HG02870 (cell line): ENCODE results near the gene MACROD1.

Source experiments
- ATAC-seq: cut with Tn5 transposase; IDR thresholded peaks from one replicate; pipeline ENCODE4 v1.9.1; 2021; ENCODE audit warnings: mild to moderate bottlenecking, moderate library complexity; ENCODE audit not compliant: unreplicated experiment

The MACROD1 gene

GRCh38 chr11:64131683-64132190 lies 34.2 kb downstream of the MACROD1 start:
- ATAC-seq: no peak

GRCh38 chr11:64130618-64131017 lies 35.3 kb downstream of the MACROD1 start:
- ATAC-seq: no peak

DNA sequence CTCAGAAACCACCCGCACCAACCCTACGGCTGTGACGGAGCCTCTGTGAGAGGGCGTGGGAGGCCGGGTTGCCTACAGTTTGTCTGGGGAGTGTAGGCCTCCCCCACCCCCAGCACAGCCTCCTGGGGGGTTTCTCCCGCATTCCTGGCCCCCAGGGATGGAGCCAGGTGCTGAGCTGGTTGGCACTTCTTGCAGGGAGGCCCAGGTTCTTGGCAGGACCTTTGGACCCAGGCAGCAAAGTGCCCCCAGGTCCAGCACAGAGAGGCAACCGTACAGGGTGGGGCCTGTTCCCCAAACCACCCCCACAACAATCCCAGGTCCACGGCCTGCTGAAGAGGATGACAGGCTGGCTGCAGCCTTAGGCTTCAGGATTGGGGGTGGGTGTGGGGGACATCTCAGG lies 36.5 kb downstream of the MACROD1 start:
- no peak for ATAC-seq

DNA sequence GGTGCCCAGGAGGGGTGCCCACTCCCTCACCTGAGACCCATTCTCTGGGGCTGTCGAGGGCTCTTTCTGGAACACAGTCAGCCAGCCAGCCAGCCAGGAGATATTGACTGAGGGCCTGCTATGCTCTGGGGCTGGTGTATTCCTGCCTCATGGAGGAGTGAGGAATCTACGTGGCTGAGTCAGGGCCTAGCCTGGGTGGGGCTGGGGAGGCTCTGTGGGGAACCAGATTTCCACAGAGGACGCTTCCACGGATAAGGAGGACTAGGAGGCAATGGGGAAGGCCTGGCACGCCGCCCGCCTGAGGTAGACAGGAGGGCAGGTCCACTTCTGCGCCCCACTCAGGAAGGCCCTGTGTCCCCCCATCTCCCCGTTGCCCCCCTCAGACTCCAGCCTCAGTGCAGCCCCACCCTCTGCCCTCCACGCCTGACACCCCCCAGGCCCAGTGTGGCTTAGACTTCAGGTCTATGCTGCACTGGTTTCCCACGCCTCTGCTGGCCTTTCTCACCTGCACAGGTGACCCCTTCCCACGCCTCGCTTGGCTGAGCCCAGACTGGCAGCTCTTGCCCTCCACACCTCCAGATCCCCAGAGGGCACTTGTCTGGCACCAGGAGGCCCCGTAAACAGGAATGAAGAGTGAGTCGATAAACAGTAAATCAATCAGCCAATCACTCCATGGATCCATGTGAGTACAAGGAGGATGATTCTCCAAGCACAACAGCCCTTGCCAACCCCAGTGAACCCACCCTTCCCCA lies 37.5 kb downstream of the MACROD1 start:
- ATAC-seq: no peak

- ATAC-seq: no peak
Observed at GRCh38 chr11:64127267-64128072, 38.4 kb downstream of the MACROD1 start.

- ATAC-seq: no peak
Observed at GRCh38 chr11:64126796-64127195, 39.1 kb downstream of the MACROD1 start.

DNA sequence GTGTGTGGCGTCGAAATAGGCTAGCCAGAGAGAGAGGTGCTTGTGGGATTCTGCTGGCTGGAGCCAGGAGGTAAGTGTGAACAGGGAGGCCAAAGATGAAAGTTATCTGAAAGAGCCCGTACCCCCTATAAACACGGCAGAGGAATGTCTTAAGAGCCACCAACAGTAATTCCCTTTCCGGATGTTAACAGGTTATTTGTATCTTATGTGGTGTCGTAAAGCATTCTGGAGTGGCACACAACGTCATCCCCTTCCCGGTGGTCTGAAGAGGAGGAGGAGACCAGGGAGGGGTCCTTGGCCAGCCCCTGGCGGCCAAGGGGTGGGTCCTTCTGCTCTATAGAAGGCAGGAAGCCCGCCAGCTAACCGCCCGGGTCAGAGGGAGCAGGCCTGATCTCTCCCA lies 39.5 kb downstream of the MACROD1 start:
- no peak for ATAC-seq

- ATAC-seq: no peak
Observed at GRCh38 chr11:64125676-64126075, 40.2 kb downstream of the MACROD1 start.

GRCh38 chr11:64124147-64124546 lies 41.8 kb downstream of the MACROD1 start:
- ATAC-seq: no peak

- no peak for ATAC-seq
Observed at GRCh38 chr11:64123679-64124078, 42.2 kb downstream of the MACROD1 start.

GRCh38 chr11:64122411-64123410 lies 43.2 kb downstream of the MACROD1 start:
- no peak for ATAC-seq

- no peak for ATAC-seq
Observed at GRCh38 chr11:64121663-64122410, 44.1 kb downstream of the MACROD1 start.

DNA sequence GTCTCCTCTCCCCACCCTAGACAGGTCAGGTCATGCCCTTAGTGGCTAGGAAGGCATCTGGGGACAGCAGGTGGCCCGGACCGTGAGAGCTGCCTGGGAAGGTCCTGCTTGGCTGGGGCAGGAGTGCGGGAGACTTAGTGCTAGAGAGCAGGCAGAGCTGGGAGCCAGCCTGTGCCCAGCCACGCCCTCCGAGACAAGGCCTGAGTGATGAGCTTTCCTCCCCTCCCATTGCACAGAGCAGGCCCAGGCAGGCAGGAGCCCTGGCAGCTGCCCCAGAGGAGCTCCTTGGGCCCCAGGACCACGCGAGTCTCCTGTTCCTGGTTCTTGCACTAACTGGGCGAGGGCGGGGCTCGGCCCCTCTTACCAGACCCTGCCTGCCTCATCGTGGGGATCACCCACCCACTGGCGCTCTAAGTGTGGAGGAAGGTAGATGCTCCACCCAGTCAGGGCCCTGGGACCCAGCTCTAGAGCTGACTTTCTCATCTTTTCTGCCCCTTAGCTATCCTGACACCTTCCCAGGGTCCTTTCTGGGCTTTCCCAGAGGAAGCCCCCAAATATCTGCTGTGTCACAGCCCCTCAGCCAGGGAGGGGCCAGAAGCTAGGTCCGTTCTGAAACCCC lies 44.9 kb downstream of the MACROD1 start:
- ATAC-seq: no peak

GRCh38 chr11:64119700-64120099 lies 46.2 kb downstream of the MACROD1 start:
- ATAC-seq: no peak

- ATAC-seq: no peak
Observed at GRCh38 chr11:64118876-64119665, 46.8 kb downstream of the MACROD1 start.

DNA sequence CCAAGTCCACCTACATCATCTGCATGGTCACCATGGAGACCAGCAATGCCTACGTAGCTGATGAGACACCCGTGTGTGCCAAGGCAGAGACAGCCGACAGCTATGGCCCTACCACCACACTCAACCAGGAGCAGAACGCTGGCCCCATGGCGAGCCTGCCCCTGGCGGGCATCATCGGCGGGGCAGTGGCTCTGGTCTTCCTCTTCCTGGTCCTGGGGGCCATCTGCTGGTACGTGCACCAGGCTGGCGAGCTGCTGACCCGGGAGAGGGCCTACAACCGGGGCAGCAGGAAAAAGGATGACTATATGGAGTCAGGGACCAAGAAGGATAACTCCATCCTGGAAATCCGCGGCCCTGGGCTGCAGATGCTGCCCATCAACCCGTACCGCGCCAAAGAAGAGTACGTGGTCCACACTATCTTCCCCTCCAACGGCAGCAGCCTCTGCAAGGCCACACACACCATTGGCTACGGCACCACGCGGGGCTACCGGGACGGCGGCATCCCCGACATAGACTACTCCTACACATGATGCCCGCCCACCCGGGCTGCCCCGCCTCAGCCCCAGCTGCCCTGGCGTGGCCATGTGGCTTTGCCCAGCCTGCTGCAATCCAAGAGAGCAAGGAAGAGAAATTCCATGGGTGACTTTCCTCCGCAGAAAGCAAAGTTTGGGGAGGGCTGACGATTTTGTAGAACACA lies 48.0 kb downstream of the MACROD1 start:
- ATAC-seq: no peak

DNA sequence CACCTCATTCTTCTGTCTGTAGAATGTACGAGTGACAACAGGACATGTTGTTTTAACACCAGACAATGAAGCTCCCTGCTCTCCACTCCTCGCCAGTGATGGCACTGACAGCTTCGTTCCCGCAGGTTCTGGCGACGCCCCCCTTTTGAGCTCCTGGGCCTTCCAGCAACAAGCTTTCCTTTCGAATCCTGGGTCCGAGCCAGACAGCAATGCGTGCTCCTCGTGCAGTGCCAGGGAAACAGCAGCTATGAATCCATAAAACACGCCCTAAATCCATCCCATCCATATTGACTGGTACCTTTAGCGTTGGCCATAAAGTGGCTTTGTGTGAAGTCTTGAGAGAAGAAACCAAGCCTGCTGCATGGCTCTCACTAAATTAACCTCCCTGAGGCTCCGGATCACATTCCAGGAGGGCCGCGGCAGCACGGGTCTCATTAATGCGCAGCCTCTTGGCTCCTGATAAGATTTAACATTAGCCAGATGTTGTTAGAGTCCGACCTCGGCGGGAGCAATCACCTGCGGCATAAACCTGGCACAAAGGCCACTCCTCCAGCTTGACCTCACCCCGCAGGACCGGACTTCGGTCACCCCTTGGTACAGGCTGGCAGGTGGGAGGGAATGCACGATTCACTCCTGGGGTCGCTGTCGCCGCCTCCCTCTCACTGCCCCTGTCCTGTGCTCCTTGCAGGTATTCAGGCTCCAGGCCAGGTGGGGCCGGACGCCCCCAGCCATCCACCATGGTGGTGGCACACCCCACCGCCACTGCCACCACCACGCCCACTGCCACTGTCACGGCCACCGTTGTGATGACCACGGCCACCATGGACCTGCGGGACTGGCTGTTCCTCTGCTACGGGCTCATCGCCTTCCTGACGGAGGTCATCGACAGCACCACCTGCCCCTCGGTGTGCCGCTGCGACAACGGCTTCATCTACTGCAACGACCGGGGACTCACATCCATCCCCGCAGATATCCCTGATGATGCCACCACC lies 50.1 kb downstream of the MACROD1 start:
- ATAC-seq: no peak
